Measurements from ENCODE around the gene LHFPL3. TPM values are rescaled to one million over a fixed set of nuclear protein-coding genes. Genes with fewer than 3 reads are reported as not detected.

Gene LHFPL3
- total and polyA plus RNA-seq, 12 donors = 0.14 TPM; not detected in 11

DNA sequence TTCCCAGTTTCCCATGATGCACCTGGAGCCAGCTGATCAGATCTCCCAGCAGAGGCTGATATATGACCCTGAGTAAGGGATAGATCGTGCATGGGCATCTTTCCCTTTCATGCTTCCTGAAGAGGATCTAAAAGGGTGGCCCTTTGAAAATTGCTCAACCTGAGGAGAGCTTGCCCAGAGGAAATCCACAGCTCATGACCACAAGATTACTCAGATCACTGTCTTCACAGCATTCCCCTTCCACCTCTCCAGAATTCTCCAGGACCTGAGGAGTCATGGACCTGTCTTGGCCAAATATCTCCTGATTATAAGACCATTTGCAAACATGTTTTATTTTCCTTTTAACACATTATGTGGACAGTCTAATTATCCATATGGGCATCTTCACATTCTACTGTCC is 328.1 kb downstream of the LHFPL3 start:
- Histone ChIP-seq H3K4me3 (no peak overlapping the region), H3K27ac (no peak overlapping the region), H3K9me3 (replicated peaks in 1 of 3) (no peaks in the 10 kb centered on the region), H3K27me3 (no peaks in the 10 kb centered on the region), H3K36me3 (replicated peaks in 1 of 2) (no peaks in the 10 kb centered on the region), H3K4me1 (replicated peaks in 1 of 2) (no peaks in the 10 kb centered on the region)
- intact Hi-C loops (cut with DNase I) = no loop called here
- no peak for DNase-seq
- TF ChIP-seq, protein P1, sequence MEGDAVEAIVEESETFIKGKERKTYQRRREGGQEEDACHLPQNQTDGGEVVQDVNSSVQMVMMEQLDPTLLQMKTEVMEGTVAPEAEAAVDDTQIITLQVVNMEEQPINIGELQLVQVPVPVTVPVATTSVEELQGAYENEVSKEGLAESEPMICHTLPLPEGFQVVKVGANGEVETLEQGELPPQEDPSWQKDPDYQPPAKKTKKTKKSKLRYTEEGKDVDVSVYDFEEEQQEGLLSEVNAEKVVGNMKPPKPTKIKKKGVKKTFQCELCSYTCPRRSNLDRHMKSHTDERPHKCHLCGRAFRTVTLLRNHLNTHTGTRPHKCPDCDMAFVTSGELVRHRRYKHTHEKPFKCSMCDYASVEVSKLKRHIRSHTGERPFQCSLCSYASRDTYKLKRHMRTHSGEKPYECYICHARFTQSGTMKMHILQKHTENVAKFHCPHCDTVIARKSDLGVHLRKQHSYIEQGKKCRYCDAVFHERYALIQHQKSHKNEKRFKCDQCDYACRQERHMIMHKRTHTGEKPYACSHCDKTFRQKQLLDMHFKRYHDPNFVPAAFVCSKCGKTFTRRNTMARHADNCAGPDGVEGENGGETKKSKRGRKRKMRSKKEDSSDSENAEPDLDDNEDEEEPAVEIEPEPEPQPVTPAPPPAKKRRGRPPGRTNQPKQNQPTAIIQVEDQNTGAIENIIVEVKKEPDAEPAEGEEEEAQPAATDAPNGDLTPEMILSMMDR (IDR thresholded peaks at IDR 0.05) = no peak
- no peak for TF ChIP-seq POLR2A (IDR thresholded peaks at IDR 0.05)
- WGBS, 4 donors = 60 to 69% (median 65%) methylated on average over 1 of the region's 1 CpG

DNA sequence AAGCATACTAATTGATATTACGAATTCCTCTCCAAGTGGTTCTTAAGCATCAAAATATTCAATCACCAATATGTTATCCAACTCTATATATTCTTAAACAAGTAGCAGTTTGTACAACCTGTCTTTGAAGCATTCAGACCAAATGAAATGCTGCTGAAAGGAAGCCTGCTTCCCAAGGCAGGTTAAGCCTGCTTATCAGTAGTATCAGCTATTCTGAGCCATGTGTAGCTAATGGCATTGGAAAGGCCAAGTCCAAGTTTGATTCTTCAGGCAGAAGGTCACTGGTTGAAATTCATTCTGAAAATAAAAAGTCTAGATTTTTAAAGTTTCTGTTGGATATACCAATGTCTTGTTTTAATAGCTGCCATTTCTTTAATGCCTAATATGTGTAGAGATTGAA is 328.7 kb downstream of the LHFPL3 start:
- H3K9me3 ChIP-seq (replicated peaks in 1 of 3) = no peaks in the 10 kb centered on the region
- no peak for DNase-seq
- H3K36me3 ChIP-seq (replicated peaks in 1 of 2) = no peaks in the 10 kb centered on the region
- no peaks in the 10 kb centered on the region for H3K27me3 ChIP-seq
- H3K27ac ChIP-seq = no peak overlapping the region
- H3K4me1 ChIP-seq (replicated peaks in 1 of 2) = no peaks in the 10 kb centered on the region
- TF ChIP-seq POLR2A (IDR thresholded peaks at IDR 0.05) = no peak
- TF ChIP-seq, protein P1 (IDR thresholded peaks at IDR 0.05) = no peak
- no peak overlapping the region for H3K4me3 ChIP-seq
- 89 to 100% (median 95%) methylated on average over 1 of the region's 1 CpG for WGBS, 4 donors
- intact Hi-C loops (cut with DNase I) = no loop called here

DNA sequence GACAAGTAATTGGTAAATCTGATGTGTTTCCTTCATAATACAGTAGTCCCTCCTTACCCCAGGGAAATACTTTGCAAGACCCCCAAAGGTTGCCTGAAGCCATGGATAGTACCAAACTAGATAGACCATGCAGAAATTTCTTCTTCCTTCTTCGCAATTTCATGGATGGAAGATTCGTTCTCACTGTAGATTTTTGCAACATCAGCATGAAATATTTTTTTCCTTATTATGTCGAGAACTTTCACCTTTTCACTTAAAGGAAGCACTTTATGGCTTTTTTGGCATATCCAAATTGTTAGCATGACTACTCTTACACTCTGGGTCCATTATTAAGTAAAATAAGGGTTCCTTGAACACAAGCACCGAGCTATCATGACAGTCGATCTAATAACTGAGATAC is 333.2 kb downstream of the LHFPL3 start:
- no peaks in the 10 kb centered on the region for H3K9me3 ChIP-seq (replicated peaks in 1 of 3)
- H3K27ac ChIP-seq = no peak overlapping the region
- TF ChIP-seq, protein P1 (IDR thresholded peaks at IDR 0.05) = no peak
- no peak for TF ChIP-seq POLR2A (IDR thresholded peaks at IDR 0.05)
- 56 to 81% (median 69%) methylated on average over 5 of the region's 5 CpGs for WGBS, 4 donors
- no peak overlapping the region for H3K4me3 ChIP-seq
- intact Hi-C loops (cut with DNase I) = no loop called here
- H3K36me3 ChIP-seq (replicated peaks in 1 of 2) = no peaks in the 10 kb centered on the region
- DNase-seq = no peak
- no peaks in the 10 kb centered on the region for H3K4me1 ChIP-seq (replicated peaks in 1 of 2)
- no peaks in the 10 kb centered on the region for H3K27me3 ChIP-seq

DNA sequence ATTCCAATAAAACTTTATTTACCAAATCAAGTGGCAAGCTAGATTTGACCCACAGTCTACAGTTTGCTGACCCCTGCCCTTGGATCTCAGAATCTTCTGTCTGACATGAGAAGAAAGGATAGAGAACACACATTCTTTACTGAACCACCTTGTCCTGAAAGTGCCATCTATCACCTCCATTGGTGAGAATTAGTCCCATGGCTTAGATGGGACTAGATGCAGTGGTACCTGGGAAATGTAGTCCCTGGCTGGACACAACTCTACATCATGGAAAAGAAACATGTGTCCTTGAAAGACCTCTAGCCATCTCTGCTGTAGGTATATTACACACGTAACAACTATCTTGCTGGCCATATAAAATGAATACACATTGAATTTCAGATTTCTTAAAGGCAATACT is 336.2 kb downstream of the LHFPL3 start:
- WGBS, 4 donors = 63 to 83% (median 78%) methylated on average over 1 of the region's 1 CpG
- no peak for DNase-seq
- no peak for TF ChIP-seq POLR2A (IDR thresholded peaks at IDR 0.05)
- TF ChIP-seq, protein P1 (IDR thresholded peaks at IDR 0.05) = no peak
- intact Hi-C loops (cut with DNase I) = no loop called here
- H3K27ac ChIP-seq = no peak overlapping the region
- H3K36me3 ChIP-seq (replicated peaks in 1 of 2) = no peaks in the 10 kb centered on the region
- no peaks in the 10 kb centered on the region for H3K27me3 ChIP-seq
- no peak overlapping the region for H3K4me3 ChIP-seq
- no peaks in the 10 kb centered on the region for H3K9me3 ChIP-seq (replicated peaks in 1 of 3)
- H3K4me1 ChIP-seq (replicated peaks in 1 of 2) = no peaks in the 10 kb centered on the region

All from adrenal gland (tissue), 12 donors.